ENCODE results near the gene PITX2. TPM values are rescaled to one million over a fixed set of nuclear protein-coding genes. Genes with fewer than 3 reads are reported as not detected.
A peak's percentile ranks its signal among the peaks of the same experiment; 100 is the strongest.

The PITX2 gene
- total RNA-seq, 4 donors from 2014 or later, result 17.4 to 48.6 (median 34.0) TPM

DNA sequence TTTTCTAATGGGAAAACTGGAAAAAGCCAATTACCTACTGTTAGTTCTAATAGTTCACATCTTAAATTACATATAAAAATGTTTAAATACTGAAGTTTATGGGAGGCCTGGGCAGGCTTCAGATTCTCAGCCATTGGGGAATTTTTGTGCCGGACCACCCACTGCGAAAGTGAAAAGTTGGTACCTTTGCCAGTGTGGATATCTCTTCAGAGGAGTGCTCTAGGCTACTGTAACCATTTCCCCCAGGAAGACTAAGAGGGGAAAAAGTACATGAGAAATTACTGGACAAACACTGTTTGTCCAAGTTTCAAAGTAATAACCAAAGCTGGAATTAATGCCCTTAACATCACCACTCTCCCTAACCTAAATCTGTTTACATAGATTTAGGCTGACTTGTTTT, 20.8 kb downstream of the PITX2 start:
- TF ChIP-seq, protein P1, sequence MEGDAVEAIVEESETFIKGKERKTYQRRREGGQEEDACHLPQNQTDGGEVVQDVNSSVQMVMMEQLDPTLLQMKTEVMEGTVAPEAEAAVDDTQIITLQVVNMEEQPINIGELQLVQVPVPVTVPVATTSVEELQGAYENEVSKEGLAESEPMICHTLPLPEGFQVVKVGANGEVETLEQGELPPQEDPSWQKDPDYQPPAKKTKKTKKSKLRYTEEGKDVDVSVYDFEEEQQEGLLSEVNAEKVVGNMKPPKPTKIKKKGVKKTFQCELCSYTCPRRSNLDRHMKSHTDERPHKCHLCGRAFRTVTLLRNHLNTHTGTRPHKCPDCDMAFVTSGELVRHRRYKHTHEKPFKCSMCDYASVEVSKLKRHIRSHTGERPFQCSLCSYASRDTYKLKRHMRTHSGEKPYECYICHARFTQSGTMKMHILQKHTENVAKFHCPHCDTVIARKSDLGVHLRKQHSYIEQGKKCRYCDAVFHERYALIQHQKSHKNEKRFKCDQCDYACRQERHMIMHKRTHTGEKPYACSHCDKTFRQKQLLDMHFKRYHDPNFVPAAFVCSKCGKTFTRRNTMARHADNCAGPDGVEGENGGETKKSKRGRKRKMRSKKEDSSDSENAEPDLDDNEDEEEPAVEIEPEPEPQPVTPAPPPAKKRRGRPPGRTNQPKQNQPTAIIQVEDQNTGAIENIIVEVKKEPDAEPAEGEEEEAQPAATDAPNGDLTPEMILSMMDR (IDR thresholded peaks at IDR 0.05), result no peak
- TF ChIP-seq EP300 (IDR thresholded peaks at IDR 0.05) (no peak), POLR2A (IDR thresholded peaks at IDR 0.05; ENCODE audit: low read depth) (no peak), POLR2AphosphoS5 (IDR thresholded peaks at IDR 0.05) (no peak)
- WGBS, result 96% methylated on average over 2 of the region's 2 CpGs
- H3K27me3 ChIP-seq, result no peaks in the 10 kb centered on the region

GRCh38 chr4:110597582-110597981, 25.3 kb downstream of the PITX2 start:
- H3K9me3 ChIP-seq, result peaks cover 0 to 16% (median 10%) of the 10 kb centered on the region in 4 donors
- no peak for DNase-seq (ENCODE audit: extremely low spot score)
- intact Hi-C loops (cut with DNase I), result no loop called here

More for the DNA sequence above, 20.8 kb downstream of the PITX2 start:
- no peak for DNase-seq (ENCODE audit: extremely low spot score)
- Histone ChIP-seq H3K4me1 (no peaks in the 10 kb centered on the region), H3K27ac (replicated peaks in 1 of 4) (no peak overlapping the region), H3K9me3 (peaks cover 0 to 3% (median 2%) of the 10 kb centered on the region in 4 donors), H3K4me3 (no peak overlapping the region), H3K36me3 (no peaks in the 10 kb centered on the region)
- intact Hi-C loops (cut with DNase I), result no loop called here

GRCh38 chr4:110596431-110596830, 26.4 kb downstream of the PITX2 start:
- intact Hi-C loops (cut with DNase I), result no loop called here
- WGBS, result 89% methylated on average over 2 of the region's 2 CpGs
- TF ChIP-seq EP300 (IDR thresholded peaks at IDR 0.05) (no peak), POLR2AphosphoS5 (IDR thresholded peaks at IDR 0.05) (no peak), POLR2A (IDR thresholded peaks at IDR 0.05; ENCODE audit: low read depth) (no peak)
- TF ChIP-seq, protein P1 (IDR thresholded peaks at IDR 0.05), result no peak

More at GRCh38 chr4:110597582-110597981, 25.3 kb downstream of the PITX2 start:
- no peaks in the 10 kb centered on the region for H3K36me3 ChIP-seq
- no peak overlapping the region for H3K27ac ChIP-seq (replicated peaks in 1 of 4)
- no peaks in the 10 kb centered on the region for H3K4me1 ChIP-seq
- no peak for TF ChIP-seq POLR2A (IDR thresholded peaks at IDR 0.05; ENCODE audit: low read depth)
- TF ChIP-seq POLR2AphosphoS5 (IDR thresholded peaks at IDR 0.05), result no peak
- TF ChIP-seq EP300 (IDR thresholded peaks at IDR 0.05), result no peak
- TF ChIP-seq, protein P1 (IDR thresholded peaks at IDR 0.05), result no peak
- no peaks in the 10 kb centered on the region for H3K27me3 ChIP-seq
- no peak overlapping the region for H3K4me3 ChIP-seq

DNA sequence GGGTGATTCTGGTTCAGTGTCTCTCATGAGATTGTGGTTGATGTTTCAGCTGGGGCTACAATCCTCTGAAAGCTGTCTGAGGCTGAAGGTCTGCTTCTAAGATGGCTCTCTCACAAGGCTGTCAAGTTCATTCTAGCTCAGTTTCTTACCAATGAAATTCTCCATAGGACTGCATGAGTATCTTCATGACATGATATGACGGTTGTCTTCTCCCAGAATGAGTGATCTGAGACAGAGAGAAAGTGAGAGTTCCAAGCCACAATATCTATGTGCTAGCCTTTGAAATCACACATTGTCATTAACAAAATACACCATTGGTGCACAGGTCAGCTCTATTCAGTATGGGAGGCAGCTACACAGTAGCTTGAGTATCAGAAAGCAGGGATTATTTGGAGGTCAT, 27.3 kb downstream of the PITX2 start:
- no peaks in the 10 kb centered on the region for H3K36me3 ChIP-seq
- intact Hi-C loops (cut with DNase I), result no loop called here
- no peak overlapping the region for H3K4me3 ChIP-seq
- no peaks in the 10 kb centered on the region for H3K27me3 ChIP-seq
- no peaks in the 10 kb centered on the region for H3K4me1 ChIP-seq
- TF ChIP-seq, protein P1 (IDR thresholded peaks at IDR 0.05), result no peak
- TF ChIP-seq POLR2AphosphoS5 (IDR thresholded peaks at IDR 0.05), result no peak
- no peak for TF ChIP-seq POLR2A (IDR thresholded peaks at IDR 0.05; ENCODE audit: low read depth)
- H3K9me3 ChIP-seq, result peaks cover 0 to 16% (median 10%) of the 10 kb centered on the region in 4 donors
- H3K27ac ChIP-seq (replicated peaks in 1 of 4), result no peak overlapping the region
- DNase-seq (ENCODE audit: extremely low spot score), result no peak
- WGBS, result 80% methylated on average over 1 of the region's 1 CpG

More at GRCh38 chr4:110596431-110596830, 26.4 kb downstream of the PITX2 start:
- Histone ChIP-seq H3K9me3 (peaks cover 0 to 16% (median 10%) of the 10 kb centered on the region in 4 donors), H3K4me1 (no peaks in the 10 kb centered on the region), H3K36me3 (no peaks in the 10 kb centered on the region), H3K27ac (replicated peaks in 1 of 4) (no peak overlapping the region), H3K27me3 (no peaks in the 10 kb centered on the region), H3K4me3 (no peak overlapping the region)
- no peak for DNase-seq (ENCODE audit: extremely low spot score)

DNA sequence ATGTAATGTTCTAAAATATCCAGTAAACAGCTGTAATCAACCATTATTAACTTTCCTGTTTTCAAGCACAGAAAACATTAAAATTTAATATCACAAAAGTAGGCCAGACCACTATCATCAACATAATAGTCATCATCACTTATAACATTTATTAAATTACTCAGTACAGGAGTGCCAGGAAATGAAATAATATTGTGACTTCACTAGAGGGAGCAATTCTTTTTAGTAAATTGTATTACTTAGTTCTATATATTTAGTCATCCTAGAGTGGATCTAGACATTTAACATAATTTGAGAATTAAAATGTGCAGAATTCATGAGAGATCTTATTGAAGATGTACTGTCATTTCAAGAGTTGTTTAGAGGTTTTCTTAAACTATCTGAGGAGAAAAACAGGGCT, 33.6 kb downstream of the PITX2 start:
- Histone ChIP-seq H3K4me3 (no peak overlapping the region), H3K27me3 (no peaks in the 10 kb centered on the region), H3K9me3 (no peaks in the 10 kb centered on the region), H3K36me3 (no peaks in the 10 kb centered on the region), H3K27ac (replicated peaks in 1 of 4) (no peak overlapping the region), H3K4me1 (peaks cover 0 to 5% (median 2%) of the 10 kb centered on the region in 4 donors)
- intact Hi-C loops (cut with DNase I), result no loop called here
- TF ChIP-seq, protein P1 (IDR thresholded peaks at IDR 0.05), result peak in 1 of 3 experiments; percentile 19
- TF ChIP-seq POLR2AphosphoS5 (IDR thresholded peaks at IDR 0.05) (no peak), POLR2A (IDR thresholded peaks at IDR 0.05; ENCODE audit: low read depth) (no peak), EP300 (IDR thresholded peaks at IDR 0.05) (no peak)
- no peak for DNase-seq (ENCODE audit: extremely low spot score)
